ENCODE data around the gene EGFR. TPM values are rescaled to one million over a fixed set of nuclear protein-coding genes. Genes with fewer than 3 reads are reported as not detected.

EGFR gene
- total and polyA plus RNA-seq, 2 donors (not counting 1 experiment from before 2014, with no cell fraction given), result 55.3 to 62.8 TPM

- Histone ChIP-seq H3K9ac (ENCODE audit: insufficient read depth, low read length) (no peak overlapping the region), H3K4me2 (ENCODE audit: extremely low read depth, insufficient read depth, low read length) (peak overlapping the region; percentile 82), H3K27me3 (ENCODE audit: control insufficient read depth, insufficient read depth, low read length) (no peaks in the 10 kb centered on the region), H3K4me1 (ENCODE audit: control insufficient read depth, extremely low read depth, insufficient read depth, low read length) (peaks cover 38% of the 10 kb centered on the region), H3K79me2 (ENCODE audit: control insufficient read depth, insufficient read depth, low read length) (peaks cover 61% of the 10 kb centered on the region), H4K20me1 (ENCODE audit: control insufficient read depth, extremely low read depth, insufficient read depth, low read length) (no peaks in the 10 kb centered on the region), H3K27ac (ENCODE audit: insufficient read depth, low read length) (peak overlapping the region; percentile 90), H3K9me3 (ENCODE audit: control insufficient read depth, insufficient read depth, low read depth, low read length) (no peaks in the 10 kb centered on the region), H2AFZ (ENCODE audit: low read length) (no peak overlapping the region), H3K36me3 (ENCODE audit: control insufficient read depth, insufficient read depth, low read length) (peaks cover 7% of the 10 kb centered on the region), H3K4me3 (replicated peaks in 1 of 4; ENCODE audit: control extremely low read depth in 1 of 4, insufficient read depth in 1 of 4, low read depth in 3 of 4, low read length in 4 of 4) (no peak overlapping the region)
- DNase-seq (ENCODE audit: low read depth in 2 of 2), result no peak
- TF ChIP-seq CTCF (conservative IDR thresholded peaks at IDR 0.05 in 1 of 2, IDR thresholded peaks at IDR 0.05 in 1 of 2; ENCODE audit: low read depth in 1 of 2, low read length in 2 of 2) (no peak), EZH2 (IDR thresholded peaks at IDR 0.05; ENCODE audit: low read length, missing control alignments) (no peak)
Measured at GRCh38 chr7:55066938-55067337, 48.1 kb downstream of the EGFR start.

GRCh38 chr7:55067748-55068147, 48.9 kb downstream of the EGFR start:
- Histone ChIP-seq H3K4me2 (ENCODE audit: extremely low read depth, insufficient read depth, low read length) (no peak overlapping the region), H3K27ac (ENCODE audit: insufficient read depth, low read length) (peak overlapping the region; percentile 22), H3K9me3 (ENCODE audit: control insufficient read depth, insufficient read depth, low read depth, low read length) (no peaks in the 10 kb centered on the region), H3K4me1 (ENCODE audit: control insufficient read depth, extremely low read depth, insufficient read depth, low read length) (peaks cover 42% of the 10 kb centered on the region), H3K4me3 (replicated peaks in 1 of 4; ENCODE audit: control extremely low read depth in 1 of 4, insufficient read depth in 1 of 4, low read depth in 3 of 4, low read length in 4 of 4) (no peak overlapping the region), H3K9ac (ENCODE audit: insufficient read depth, low read length) (no peak overlapping the region), H2AFZ (ENCODE audit: low read length) (no peak overlapping the region), H3K79me2 (ENCODE audit: control insufficient read depth, insufficient read depth, low read length) (peaks cover 57% of the 10 kb centered on the region), H3K36me3 (ENCODE audit: control insufficient read depth, insufficient read depth, low read length) (peaks cover 7% of the 10 kb centered on the region), H4K20me1 (ENCODE audit: control insufficient read depth, extremely low read depth, insufficient read depth, low read length) (no peaks in the 10 kb centered on the region), H3K27me3 (ENCODE audit: control insufficient read depth, insufficient read depth, low read length) (no peaks in the 10 kb centered on the region)
- no peak for DNase-seq (ENCODE audit: low read depth in 2 of 2)
- TF ChIP-seq EZH2 (IDR thresholded peaks at IDR 0.05; ENCODE audit: low read length, missing control alignments) (no peak), CTCF (conservative IDR thresholded peaks at IDR 0.05 in 1 of 2, IDR thresholded peaks at IDR 0.05 in 1 of 2; ENCODE audit: low read depth in 1 of 2, low read length in 2 of 2) (no peak)

- TF ChIP-seq CTCF (conservative IDR thresholded peaks at IDR 0.05 in 1 of 2, IDR thresholded peaks at IDR 0.05 in 1 of 2; ENCODE audit: low read depth in 1 of 2, low read length in 2 of 2) (no peak), EZH2 (IDR thresholded peaks at IDR 0.05; ENCODE audit: low read length, missing control alignments) (no peak)
- Histone ChIP-seq H4K20me1 (ENCODE audit: control insufficient read depth, extremely low read depth, insufficient read depth, low read length) (no peaks in the 10 kb centered on the region), H3K27me3 (ENCODE audit: control insufficient read depth, insufficient read depth, low read length) (no peaks in the 10 kb centered on the region), H3K27ac (ENCODE audit: insufficient read depth, low read length) (peak overlapping the region; percentile 29), H2AFZ (ENCODE audit: low read length) (no peak overlapping the region), H3K4me2 (ENCODE audit: extremely low read depth, insufficient read depth, low read length) (no peak overlapping the region), H3K4me3 (replicated peaks in 1 of 4; ENCODE audit: control extremely low read depth in 1 of 4, insufficient read depth in 1 of 4, low read depth in 3 of 4, low read length in 4 of 4) (no peak overlapping the region), H3K36me3 (ENCODE audit: control insufficient read depth, insufficient read depth, low read length) (peaks cover 7% of the 10 kb centered on the region), H3K79me2 (ENCODE audit: control insufficient read depth, insufficient read depth, low read length) (peaks cover 54% of the 10 kb centered on the region), H3K9ac (ENCODE audit: insufficient read depth, low read length) (no peak overlapping the region), H3K4me1 (ENCODE audit: control insufficient read depth, extremely low read depth, insufficient read depth, low read length) (peaks cover 47% of the 10 kb centered on the region), H3K9me3 (ENCODE audit: control insufficient read depth, insufficient read depth, low read depth, low read length) (no peaks in the 10 kb centered on the region)
- no peak for DNase-seq (ENCODE audit: low read depth in 2 of 2)
Measured at GRCh38 chr7:55069271-55069792, 50.5 kb downstream of the EGFR start.

Measured in fibroblast of lung (primary cell).